Kidney epithelial cell (primary cell): ENCODE measurements around the gene DESI1. TPM values are rescaled to one million over a fixed set of nuclear protein-coding genes. Genes with fewer than 3 reads are reported as not detected.
"Not testable (repeated sequence)": the region's sequence is repeated elsewhere in the genome, so short reads cannot be mapped to it uniquely, and the experiment has no call there.

Experiments
- DNase-seq: peaks from one replicate; pipeline ENCODE4 v3.0.0-alpha.2; 2010; ENCODE audit warnings: low read depth
- H3K27me3 ChIP-seq: 2 replicates; pipeline ENCODE4 v1.6.0; 2011; ENCODE audit warnings: low read length; ENCODE audit not compliant: control insufficient read depth, insufficient read depth
- H3K36me3 ChIP-seq: 2 replicates; pipeline ENCODE4 v1.5.1; 2011; ENCODE audit warnings: low read length; ENCODE audit not compliant: control insufficient read depth, insufficient read depth
- H3K4me3 ChIP-seq: 2 replicates; pipeline ENCODE4 v1.5.1; 2011; ENCODE audit warnings: low read depth, mild to moderate bottlenecking, control low read depth, low read length
- CTCF ChIP-seq: IDR thresholded peaks from 2 replicates; pipeline ENCODE4 v1.5.1; 2011; ENCODE audit warnings: mild to moderate bottlenecking, moderate library complexity, low read length, control low read depth, inconsistent platforms; ENCODE audit not compliant: insufficient read depth, poor library complexity, severe bottlenecking
- total RNA-seq: library from RNA; depleted of rRNA; stranded (reverse); fragments of >200 nt; gene quantifications from 2 replicates; pipeline ENCODE4 v1.2.3, GENCODE V29; 2015

DESI1 gene
- total RNA-seq, 1 donor from 2014 or later, result 31.2 TPM

DNA sequence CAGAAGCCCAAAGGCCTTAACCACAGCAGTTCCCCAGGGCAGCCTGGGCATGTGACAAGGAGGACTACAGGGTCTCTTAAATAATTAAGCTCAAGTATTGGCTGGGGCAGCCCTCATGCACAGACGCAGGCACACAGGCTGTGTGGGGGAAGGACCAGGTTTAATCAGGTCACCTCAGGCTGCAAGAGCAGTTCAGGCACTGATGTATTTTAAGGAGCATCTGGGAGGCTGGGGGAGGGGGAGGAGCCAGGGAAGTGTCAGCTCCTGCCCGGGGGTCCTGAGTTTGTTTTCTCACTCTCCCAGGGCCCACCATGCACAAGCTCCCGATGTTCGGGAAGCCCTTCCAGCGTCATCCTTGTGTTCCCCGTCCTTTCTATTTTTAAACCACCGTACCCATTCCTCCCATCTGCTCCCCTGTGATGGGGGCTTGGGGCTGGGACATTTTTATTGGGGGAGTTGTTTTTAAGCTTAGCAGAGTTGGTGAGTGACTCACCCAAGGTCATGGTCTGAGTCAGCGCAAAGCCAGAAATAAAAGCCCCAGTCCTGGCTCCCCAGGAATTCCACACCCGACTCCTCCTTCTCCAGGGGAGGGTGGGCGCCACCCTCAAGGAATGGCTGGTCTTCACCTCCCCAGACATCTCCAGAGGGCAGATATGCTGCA lies 57.7 kb downstream of the DESI1 start:
- H3K4me3 ChIP-seq, result no peak overlapping the region
- no peaks in the 10 kb centered on the region for H3K36me3 ChIP-seq
- TF ChIP-seq CTCF, result no peak
- H3K27me3 ChIP-seq, result no peaks in the 10 kb centered on the region
- peak; percentile 68 for DNase-seq

- H3K27me3 ChIP-seq, result no peaks in the 10 kb centered on the region
- H3K36me3 ChIP-seq, result no peaks in the 10 kb centered on the region
- TF ChIP-seq CTCF, result no peak
- no peak for DNase-seq
- H3K4me3 ChIP-seq, result no peak overlapping the region
These were observed 58.4 kb downstream of the DESI1 start for GRCh38 chr22:41562461-41562860.

- peak overlapping the region; percentile 53 for H3K4me3 ChIP-seq
- TF ChIP-seq CTCF, result no peak
- DNase-seq, result no peak
These were observed 59.1 kb downstream of the DESI1 start for GRCh38 chr22:41561788-41562187.

DNA sequence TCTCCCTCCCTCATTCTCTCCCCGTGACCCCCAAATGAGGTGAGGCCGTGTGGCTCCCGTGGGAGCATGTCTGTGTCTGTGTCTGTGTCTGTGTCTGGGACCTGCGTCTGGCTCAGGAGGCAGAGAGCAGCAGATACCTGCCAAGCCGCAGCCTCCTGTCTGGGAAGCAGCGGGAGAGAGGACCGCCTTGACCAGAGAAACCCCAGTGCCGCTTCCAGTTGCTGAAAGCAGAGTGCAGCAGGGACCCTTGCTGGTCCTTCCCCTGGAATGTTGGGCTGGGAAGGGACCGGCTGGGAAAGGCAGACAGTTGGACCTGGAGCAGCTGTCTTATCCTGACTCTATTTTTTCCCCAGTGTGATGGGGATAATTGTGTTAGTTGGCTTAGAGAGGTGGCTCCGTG lies 59.5 kb downstream of the DESI1 start:
- H3K27me3 ChIP-seq, result no peaks in the 10 kb centered on the region
- no peak for TF ChIP-seq CTCF
- no peaks in the 10 kb centered on the region for H3K36me3 ChIP-seq
- H3K4me3 ChIP-seq, result peak overlapping the region; percentile 53
- no peak for DNase-seq

More at GRCh38 chr22:41561788-41562187, 59.1 kb downstream of the DESI1 start:
- Histone ChIP-seq H3K27me3 (no peaks in the 10 kb centered on the region), H3K36me3 (no peaks in the 10 kb centered on the region)

DNA sequence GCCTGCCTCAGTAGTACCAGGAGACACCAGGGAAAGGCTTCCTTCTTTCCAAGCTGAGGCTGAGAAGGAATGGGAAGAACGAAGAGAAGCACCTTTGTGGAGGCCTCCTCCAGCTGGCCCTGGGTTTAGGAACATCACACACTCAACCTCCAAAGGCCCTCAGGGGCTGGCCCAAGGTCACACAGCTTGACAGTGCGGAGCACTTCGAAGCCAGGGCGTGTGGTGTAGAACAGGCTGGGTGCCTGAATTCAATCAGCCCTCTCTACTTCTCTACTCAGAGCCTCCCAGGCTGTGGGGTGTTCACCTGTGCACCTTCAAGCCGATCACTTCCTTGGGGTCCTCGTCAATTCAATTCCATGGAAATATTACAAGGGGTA lies 60.8 kb downstream of the DESI1 start:
- H3K4me3 ChIP-seq, result no peak overlapping the region
- DNase-seq, result no peak
- no peaks in the 10 kb centered on the region for H3K36me3 ChIP-seq
- no peaks in the 10 kb centered on the region for H3K27me3 ChIP-seq
- TF ChIP-seq CTCF, result no peak

DNA sequence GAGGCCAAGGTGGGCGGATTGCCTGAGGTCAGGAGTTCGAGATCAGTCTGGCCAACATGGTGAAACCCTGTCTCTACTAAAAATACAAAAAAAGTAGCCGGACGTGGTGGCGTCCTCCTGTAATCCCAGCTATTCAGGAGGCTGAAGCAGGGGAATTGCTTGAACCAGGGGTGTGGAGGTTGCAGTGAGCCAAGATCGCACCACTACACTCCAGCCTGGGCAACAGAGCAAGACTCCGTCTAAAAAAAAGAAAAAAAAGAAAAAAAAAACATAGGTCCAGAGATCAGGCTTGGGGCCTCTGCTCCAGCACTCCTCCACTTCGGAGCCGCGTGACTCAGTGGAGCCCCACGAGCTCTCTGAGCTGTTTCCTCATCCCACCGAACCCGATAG lies 62.6 kb downstream of the DESI1 start:
- H3K27me3 ChIP-seq, DNase-seq, H3K36me3 ChIP-seq, H3K4me3 ChIP-seq: not testable (repeated sequence)
